ENCODE measurements around the gene NPAS3. TPM values are rescaled to one million over a fixed set of nuclear protein-coding genes. Genes with fewer than 3 reads are reported as not detected.

The NPAS3 gene
- total and polyA plus RNA-seq, 2 of the 8 experiments (the other 6 are each of a cell fraction or from before 2014, with no cell fraction given), result 0.11 to 0.60 TPM

GRCh38 chr14:33717866-33718265 lies 779.2 kb downstream of the NPAS3 start:
- TF ChIP-seq RFX5 (IDR thresholded peaks at IDR 0.05; ENCODE audit: borderline replicate concordance, low read depth, low read length), result no peak
- TF ChIP-seq TAF7 (optimal IDR thresholded peaks at IDR 0.05; ENCODE audit: borderline replicate concordance, low read depth, low read length), result no peak
- no peak for TF ChIP-seq GABPA (IDR thresholded peaks at IDR 0.05; ENCODE audit: borderline replicate concordance, insufficient read depth, low read length)
- no peak for TF ChIP-seq SP4 (IDR thresholded peaks at IDR 0.05; ENCODE audit: low read length)
- TF ChIP-seq CBX5 (IDR thresholded peaks at IDR 0.05; ENCODE audit: low read depth, low read length), result no peak
- TF ChIP-seq ZNF274 (IDR thresholded peaks at IDR 0.05; ENCODE audit: borderline replicate concordance, extremely low read depth, low read length), result no peak
- TF ChIP-seq CREB1 (IDR thresholded peaks at IDR 0.05), result no peak
- TF ChIP-seq EP300 (IDR thresholded peaks at IDR 0.05; ENCODE audit: borderline replicate concordance in 1 of 2, low read depth in 2 of 2, low read length in 2 of 2), result no peak
- no peak for TF ChIP-seq JUND (IDR thresholded peaks at IDR 0.05; ENCODE audit: low read length)
- TF ChIP-seq, protein P1, sequence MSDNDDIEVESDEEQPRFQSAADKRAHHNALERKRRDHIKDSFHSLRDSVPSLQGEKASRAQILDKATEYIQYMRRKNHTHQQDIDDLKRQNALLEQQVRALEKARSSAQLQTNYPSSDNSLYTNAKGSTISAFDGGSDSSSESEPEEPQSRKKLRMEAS (IDR thresholded peaks at IDR 0.05), result no peak
- no peak for TF ChIP-seq SIN3A (conservative IDR thresholded peaks at IDR 0.05 in 1 of 2, IDR thresholded peaks at IDR 0.05 in 1 of 2; ENCODE audit: low read depth in 1 of 2, low read length in 2 of 2)
- no peak for TF ChIP-seq POU5F1 (IDR thresholded peaks at IDR 0.05; ENCODE audit: low read depth, low read length)
- Histone ChIP-seq H3K56ac (replicated peaks; ENCODE audit: insufficient read length, low read depth, low read length) (no peak overlapping the region), H3K4me1 (replicated peaks in 1 of 4; ENCODE audit: control insufficient read depth in 3 of 4, insufficient read depth in 4 of 4, low read length in 3 of 4) (no peaks in the 10 kb centered on the region), H4K91ac (replicated peaks; ENCODE audit: insufficient read length, low read length) (no peak overlapping the region), H2BK5ac (ENCODE audit: low read depth, low read length) (no peak overlapping the region), H3K79me1 (ENCODE audit: low read depth, low read length) (no peaks in the 10 kb centered on the region), H3K4me2 (ENCODE audit: insufficient read depth in 1 of 2, low read depth in 2 of 2, low read length in 2 of 2) (no peak overlapping the region), H3K27me3 (replicated peaks in 1 of 4; ENCODE audit: control insufficient read depth in 3 of 4, extremely low read depth in 1 of 4, insufficient read depth in 3 of 4, low read length in 3 of 4) (no peaks in the 10 kb centered on the region), H3K4ac (replicated peaks; ENCODE audit: insufficient read length, low read depth, low read length) (no peak overlapping the region), H4K5ac (ENCODE audit: insufficient read length, low read depth, low read length) (no peak overlapping the region), H2BK12ac (ENCODE audit: low read depth, low read length) (no peak overlapping the region), H2BK15ac (ENCODE audit: low read length) (no peak overlapping the region), H4K8ac (ENCODE audit: extremely low read depth, insufficient read depth, low read length) (no peak overlapping the region), H4K20me1 (replicated peaks in 1 of 2; ENCODE audit: control insufficient read depth in 1 of 2, insufficient read depth in 2 of 2, low read length in 2 of 2) (no peaks in the 10 kb centered on the region), H3K4me3 (ENCODE audit: extremely low read depth in 1 of 4, insufficient read depth in 2 of 4, low read depth in 3 of 4, low read length in 4 of 4) (no peak overlapping the region), H2AFZ (ENCODE audit: low read length) (no peak overlapping the region), H3K14ac (ENCODE audit: insufficient read length) (no peak overlapping the region), H2AK5ac (ENCODE audit: low read depth, low read length) (no peak overlapping the region), H3K9me3 (ENCODE audit: insufficient read depth in 2 of 2, low read depth in 1 of 2, low read length in 1 of 2) (no peaks in the 10 kb centered on the region), H3K36me3 (ENCODE audit: control insufficient read depth in 2 of 4, insufficient read depth in 4 of 4, low read length in 3 of 4) (no peaks in the 10 kb centered on the region), H2BK20ac (ENCODE audit: low read length) (no peak overlapping the region), H2BK120ac (replicated peaks; ENCODE audit: low read depth, low read length) (no peak overlapping the region), H3K79me2 (ENCODE audit: control insufficient read depth in 1 of 2, insufficient read depth in 2 of 2, low read length in 2 of 2) (no peaks in the 10 kb centered on the region), H3K9ac (replicated peaks in 1 of 4; ENCODE audit: extremely low read depth in 1 of 4, low read depth in 3 of 4, low read length in 3 of 4) (no peak overlapping the region), H3K23ac (ENCODE audit: insufficient read length) (no peak overlapping the region), H3K23me2 (ENCODE audit: low read depth, low read length) (no peaks in the 10 kb centered on the region), H3K18ac (ENCODE audit: extremely low read depth, low read length) (no peak overlapping the region), H3K27ac (ENCODE audit: low read depth, low read length) (no peak overlapping the region)
- POLR2A ChIA-PET (ENCODE audit: partially characterized antibody), result no interaction called here
- CTCF ChIA-PET (ENCODE audit: partially characterized antibody), result interaction anchor here (1.1 kb wide), 1 partner anchor 52 kb away, joined by 4 read pairs; no protein-coding TSS in a partner anchor
- 91% methylated on average over 4 of the region's 4 CpGs; no CpG with 5 or more reads in 1 of the 2 experiments for WGBS, 2 experiments (ENCODE audit: extremely low coverage in 1 of 2, insufficient coverage in 1 of 2, insufficient read length in 1 of 2, insufficient replicate concordance in 2 of 2, low coverage in 1 of 2, low lambda C conversion rate in 2 of 2, missing lambda C conversion rate in 1 of 2)
- no peak for FAIRE-seq
- no peak for DNase-seq (ENCODE audit: low read depth in 1 of 2, low spot score in 2 of 2)

Data from H1 (cell line).